NCI-H1105 (cell line): Measurements from ENCODE around the gene C19orf38.
"Not testable (repeated sequence)": the region's sequence is repeated elsewhere in the genome, so short reads cannot be mapped to it uniquely, and the experiment has no call there.

Experiments
- DNase-seq: peaks from one replicate; lab custom pipeline; 2025; lab: John Stamatoyannopoulos, UW

The C19orf38 gene

DNA sequence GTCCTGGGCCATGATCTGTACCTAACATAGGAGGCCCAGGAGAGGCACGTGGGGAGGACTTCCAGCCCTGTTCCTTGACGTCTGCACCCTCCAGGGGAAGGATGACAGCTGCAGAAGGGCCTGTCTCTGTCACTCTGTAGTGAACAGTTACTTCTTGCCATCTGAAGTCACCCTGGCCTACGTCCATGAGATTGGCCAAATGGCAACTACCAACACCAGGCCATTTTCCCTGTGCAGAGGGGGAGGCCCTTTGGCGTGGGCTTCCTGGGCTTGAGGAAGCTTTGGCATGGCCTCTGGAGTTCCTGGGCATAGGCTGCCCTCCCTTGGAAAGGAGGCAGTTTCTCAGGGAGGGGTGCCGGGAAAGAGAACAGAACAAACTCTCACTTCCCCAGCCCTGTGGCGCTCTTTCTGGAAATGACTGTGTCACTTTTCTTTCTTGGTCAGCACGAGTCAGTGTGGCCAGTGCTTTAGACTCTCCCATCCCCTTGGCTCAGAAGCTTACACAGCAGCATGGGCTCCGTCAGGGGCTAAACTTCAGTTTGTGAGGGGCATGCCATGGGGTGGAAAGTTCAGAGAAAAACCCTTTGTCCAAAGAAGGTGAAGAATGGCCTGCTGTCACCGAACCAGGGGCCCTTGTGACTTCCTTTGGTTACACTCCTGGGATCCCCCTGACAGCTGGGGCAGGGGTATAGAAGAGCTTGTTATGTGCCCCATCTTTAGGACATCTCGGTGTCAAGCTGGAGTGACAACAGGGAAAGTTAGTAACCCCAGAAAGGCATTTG, 28.4 kb downstream of the C19orf38 start:
- DNase-seq, result no peak

DNA sequence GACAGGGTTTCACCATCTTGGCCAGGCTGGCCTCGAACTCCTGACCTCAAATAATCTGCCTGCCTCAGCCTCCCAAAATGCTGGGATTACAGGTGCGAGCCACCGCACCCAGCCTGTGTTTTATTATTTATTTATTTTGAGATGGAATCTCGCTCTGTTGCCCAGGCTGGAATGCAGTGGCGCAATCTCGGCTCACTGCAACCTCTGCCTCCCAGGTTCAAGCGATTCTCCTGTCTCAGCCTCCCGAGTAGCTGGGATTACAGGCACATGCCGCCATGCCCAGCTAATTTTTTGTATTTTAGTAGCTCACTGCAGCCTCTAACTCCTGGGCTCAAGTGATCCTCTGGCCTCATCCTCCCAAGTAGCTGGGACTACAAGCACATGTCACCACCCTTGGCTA, 29.4 kb downstream of the C19orf38 start:
- DNase-seq, result not testable (repeated sequence)

DNA sequence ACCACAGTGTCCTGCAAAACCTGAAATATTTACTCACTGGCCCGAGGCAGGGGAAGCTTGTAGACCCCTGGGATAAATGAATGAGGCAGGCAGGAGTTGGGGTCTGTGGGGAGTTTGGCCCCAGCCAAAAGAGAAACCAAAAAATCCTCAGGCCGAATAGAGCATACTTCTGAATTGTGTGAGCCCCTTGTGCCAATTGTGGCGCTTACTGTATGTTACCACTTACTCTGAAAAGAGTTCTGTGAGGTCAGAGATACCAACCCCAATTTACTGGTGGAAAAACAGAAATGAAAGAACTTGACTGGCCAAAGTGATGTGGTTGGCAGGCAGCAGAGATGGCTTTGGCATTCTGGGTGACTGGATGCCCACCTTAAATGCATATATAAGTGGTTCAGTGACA, 30.0 kb downstream of the C19orf38 start:
- DNase-seq, result no peak

DNA sequence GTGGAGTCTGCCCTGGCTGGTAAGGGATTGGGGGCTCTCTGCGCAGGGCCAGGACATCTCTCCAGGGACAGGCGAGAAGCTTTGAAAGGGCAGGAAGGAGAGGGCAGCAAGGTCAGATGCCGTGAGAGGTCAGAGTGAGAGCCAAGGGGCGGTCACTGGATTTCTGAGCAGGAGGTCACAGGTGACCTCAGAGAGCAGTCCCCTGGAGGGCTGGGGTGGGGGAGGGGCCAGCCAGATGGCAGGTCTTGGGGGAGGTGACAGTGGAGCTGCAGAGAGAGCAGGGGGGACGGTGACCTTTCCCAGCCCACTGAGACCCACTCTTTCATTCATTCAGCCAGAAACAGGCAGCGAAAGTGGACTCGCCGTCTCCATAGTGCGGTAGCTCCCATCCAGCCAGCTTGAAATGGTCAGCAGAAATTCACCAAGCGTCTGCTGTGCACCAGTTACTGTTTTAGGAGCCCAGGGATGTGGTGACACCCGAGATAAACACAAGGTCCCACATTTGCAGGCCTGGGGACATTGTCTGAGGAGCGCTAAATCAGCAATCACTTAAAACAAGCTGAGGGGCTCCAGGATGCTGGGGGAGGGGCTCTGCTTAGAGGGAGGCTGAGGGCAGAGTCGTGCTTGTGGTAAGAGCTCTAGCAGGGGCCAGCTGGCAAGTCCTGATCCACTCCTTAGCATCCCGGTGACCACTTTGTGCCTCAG, 33.3 kb downstream of the C19orf38 start:
- no peak for DNase-seq

DNA sequence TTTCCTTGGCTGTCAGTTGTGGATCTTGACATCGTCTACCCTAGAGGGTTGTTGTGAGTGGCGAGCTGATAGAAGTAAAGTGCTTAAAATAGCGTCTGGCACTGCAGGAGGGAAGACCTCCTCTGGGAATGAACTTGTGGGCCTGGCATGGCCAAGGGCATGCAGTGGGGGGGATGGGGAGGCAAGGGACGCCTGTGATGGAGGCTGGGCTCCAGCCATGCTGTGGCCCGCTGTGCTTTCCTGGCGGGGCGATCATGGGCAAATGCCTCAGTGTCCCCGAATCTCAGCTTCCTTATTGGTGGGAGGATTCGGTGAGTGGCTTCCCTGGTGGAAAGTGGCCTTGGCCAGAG, 33.9 kb downstream of the C19orf38 start:
- no peak for DNase-seq

DNA sequence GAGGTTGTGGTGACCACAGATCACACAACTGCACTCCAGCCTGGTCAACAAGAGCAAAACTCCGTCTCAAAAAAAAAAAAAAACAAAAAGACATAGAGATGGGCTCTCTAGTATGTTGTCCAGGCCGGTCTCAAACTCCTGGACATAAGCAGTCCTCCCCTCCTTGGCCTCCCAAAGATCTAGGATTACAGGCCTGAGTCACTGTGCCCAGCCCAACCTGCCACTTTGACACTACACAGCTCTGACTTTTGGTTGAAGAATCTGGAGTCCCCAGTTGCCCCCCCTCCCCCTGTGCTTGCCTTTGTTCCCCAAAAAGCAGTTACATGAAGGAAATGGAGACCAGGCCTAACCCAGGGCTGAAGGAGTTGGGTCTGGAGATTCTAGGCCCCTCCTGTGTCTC, 36.1 kb downstream of the C19orf38 start:
- DNase-seq, result no peak

DNA sequence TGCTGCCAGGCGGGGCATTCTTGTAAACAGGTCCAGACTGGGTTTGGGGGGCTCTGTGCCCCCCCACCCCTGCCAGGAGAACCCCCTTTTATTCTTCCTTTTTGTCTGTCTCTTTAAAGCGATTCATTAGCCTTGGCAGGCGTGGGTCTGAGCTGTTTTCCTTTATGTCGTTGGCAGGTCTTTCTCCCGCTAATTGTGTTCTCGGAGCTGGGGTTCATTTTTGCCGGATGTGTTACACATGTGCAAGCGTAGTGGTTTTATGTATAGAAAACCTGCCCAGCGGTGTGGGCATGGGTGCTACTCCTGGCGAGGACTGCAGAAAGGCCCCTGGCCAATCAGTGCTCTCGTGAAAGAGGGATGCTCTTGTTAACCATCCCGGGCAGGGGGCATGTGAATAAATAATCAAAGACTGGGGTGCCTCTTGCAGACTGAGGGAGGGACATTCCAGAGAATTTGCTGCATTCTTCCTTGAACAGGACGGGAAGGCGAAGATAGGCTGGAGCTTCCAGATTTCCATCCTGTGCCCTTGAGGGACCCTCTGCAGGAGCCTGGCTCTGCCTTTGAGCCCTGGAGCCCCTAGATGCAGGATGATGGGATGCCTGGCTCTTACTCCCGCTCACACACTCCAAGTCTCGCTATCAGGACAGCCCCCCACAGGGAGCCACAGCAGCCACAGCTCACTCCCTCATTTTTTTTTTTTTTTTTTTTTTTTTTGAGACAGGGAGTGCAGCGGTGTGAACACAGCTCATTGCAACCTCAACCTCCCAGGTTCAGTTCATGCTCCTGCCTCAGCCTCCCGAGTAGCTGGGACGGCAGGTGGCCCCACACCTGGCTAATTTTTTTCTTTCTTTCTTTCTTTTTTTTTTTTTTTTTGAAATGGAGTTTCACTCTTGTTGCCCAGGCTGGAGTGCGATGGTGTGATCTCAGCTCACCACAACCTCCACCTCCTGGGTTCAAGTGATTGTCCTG, 37.3 kb downstream of the C19orf38 start:
- DNase-seq, result no peak

DNA sequence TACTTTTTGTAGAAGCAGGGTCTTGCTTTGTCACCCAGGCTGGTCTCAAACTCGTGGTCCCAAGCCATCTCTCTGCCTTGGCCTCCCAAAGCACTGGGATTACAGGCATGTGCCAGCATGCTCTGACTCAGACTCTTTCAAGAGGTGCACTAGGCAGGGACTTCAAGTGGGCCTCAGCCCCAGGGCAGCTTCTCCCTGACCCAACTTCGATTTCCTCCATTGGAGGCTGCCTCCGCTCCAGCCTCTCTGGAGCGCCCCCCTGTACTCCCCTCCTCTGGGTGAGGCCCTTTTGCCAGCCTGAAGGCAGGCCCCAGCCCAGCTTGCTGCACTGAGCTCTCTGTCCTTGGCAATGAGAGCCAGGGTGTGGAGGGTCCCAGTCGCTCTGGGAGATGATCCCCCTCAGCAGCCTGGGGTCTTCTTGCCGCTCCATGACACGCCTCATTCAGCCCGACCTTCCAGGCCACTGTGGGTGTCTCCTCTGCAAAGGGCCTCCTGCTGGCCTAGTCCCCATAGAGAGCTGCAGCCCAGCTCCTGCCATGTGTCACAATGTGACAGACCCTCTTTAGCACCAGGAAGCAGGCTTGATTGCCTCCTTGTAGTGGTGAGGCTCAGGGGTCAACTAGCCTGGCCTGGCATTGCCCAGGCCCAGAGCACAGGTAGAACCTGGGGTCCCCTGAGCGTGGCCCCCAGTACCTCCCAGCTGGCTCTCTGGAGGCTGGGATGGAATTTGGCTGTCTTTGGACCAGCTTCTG, 39.6 kb downstream of the C19orf38 start:
- no peak for DNase-seq

DNA sequence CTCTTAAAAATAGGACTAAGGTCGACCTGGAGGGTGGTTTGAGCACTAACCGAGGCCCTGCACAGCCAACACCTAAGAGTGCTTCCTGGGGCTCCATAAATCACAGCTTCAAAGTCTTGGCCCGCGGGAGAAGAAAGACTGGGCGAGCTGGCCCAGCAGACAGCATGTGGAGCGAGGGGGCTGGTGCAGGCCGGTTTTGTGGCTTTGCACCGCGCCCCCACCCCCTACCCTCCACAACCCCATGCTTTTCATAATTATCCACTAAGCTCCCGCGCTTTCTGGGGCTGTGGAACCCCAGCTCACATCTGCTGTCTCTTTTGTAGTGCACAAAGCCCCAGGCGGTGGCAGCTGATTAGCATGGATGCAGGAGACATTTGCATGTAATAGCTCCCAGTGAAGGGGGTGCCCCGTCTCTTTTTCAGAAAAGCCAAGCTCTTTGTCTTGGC, 40.2 kb downstream of the C19orf38 start:
- DNase-seq, result no peak

DNA sequence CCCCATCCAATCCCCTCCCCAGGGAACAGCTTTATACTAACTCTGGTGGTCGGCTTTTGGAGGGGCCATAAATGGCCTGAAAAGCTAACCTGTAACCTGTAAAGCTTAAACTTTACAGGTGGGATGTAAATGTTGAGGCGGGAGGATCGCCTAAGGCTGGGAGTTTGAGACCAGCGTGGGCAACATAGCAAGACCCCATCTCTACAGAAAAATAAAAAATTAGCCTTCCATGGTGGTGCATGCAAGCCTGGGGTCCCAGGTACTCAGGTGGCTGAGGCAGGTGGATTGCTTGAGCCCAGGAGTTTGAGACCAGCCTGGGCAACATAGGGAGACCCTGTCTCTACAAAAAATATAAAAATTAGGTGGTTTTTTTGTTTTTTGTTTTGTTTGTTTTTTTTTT, 41.7 kb downstream of the C19orf38 start:
- no peak for DNase-seq

DNA sequence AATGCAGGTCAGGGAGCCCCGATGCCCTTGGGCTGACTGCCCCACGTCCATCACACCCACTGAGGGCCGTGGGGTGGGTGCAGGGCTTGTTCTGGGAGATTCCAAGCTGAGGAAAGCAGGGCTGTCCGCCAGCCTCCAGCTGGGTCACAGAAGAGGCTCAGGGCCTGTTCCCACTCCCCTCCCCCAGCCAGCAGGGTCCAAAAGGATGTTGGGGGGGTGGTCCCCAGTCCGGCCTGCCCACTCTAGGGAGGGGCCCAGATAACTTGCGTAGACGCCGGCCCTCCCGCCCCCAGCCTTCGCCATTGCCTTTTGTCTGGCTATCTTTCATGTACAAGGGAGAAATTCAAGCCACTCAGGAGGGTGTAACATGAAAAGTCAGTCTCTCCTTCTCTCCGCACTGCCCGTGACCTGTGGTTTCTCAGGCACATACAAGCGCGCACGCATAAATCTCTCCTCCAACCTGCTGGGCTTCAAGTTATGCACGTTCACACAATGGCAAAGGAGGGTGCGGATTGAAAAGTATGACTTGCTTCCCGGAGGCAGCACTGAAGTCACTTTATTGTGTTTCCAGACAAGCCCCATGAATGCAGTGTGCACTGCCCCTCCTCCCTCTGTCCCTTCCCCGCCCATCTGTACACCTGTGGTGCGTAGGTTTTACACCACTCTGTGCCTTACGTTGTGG, 43.3 kb downstream of the C19orf38 start:
- DNase-seq, result no peak

DNA sequence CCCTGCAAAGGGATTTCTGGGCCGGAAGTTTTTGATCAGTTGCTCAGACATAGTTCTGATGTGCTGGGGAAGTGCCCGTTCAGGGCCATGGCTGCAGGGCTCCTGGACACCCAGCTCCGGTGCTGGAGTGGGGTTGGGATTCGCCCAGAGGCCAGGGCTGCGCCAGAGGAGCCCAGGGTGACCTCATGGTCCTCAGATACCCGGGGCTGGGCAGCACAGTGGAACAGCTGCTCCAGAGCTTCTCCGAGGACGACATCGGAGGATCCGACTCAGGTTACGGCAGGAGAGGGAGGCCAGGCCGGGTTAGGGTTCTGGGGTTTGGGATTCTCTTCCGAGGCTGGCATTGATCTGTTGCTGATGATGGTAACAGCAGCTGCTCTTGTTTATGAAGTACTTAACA, 44.0 kb downstream of the C19orf38 start:
- DNase-seq, result no peak

DNA sequence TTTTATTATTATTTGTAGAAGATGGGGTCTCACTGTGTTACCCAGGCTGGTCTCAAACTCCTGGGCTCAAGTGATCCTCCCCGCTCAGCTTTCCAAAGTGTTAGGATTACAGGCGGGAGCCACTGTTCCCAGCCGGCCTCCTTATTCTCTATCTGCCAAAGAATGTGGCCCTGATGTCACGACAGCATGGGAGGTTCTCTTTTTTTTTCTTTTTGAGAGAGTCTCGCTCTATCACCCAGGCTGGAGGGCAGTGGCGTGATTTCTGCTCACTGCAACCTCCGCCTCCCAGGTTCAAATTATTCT, 46.6 kb downstream of the C19orf38 start:
- DNase-seq, result no peak

DNA sequence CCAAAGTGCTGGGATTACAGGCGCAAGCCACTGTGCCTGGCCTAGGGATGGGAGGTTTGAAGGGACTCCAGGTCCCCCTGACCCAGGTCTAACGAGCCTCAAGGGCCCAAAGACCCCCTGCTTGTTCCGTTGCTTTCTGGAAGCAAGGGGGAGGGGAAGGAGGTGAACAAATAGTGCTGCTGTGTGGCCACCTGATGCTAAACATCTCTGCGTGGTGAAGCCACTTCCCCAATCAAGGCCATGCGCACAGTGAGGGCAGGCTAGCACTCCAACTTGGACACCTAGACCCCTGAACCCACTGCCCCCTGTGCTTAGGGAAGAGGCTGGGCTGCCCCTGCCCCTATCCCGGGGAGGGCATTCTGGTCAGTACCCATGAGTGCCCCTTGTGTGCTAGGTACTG, 47.1 kb downstream of the C19orf38 start:
- DNase-seq, result no peak

DNA sequence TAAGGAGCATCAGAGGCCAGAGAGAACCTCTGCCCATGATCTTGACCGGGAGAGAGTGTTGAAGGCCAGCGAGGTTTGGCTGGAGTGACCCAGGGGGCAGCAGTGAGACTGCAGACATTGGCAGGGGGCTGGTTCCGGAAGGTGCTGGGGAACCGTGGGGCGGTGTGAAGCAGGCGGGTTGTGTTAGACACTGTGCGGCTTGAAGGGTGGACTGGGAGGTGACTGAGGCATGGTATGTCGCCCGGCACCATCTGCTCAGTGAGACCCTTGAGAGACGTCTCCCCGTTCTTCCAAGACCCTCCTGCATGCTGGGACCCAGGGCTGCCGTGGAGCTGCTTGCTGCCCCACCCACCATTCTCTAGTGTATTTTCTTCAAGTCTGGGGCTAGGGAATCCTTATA, 47.7 kb downstream of the C19orf38 start:
- DNase-seq, result no peak

DNA sequence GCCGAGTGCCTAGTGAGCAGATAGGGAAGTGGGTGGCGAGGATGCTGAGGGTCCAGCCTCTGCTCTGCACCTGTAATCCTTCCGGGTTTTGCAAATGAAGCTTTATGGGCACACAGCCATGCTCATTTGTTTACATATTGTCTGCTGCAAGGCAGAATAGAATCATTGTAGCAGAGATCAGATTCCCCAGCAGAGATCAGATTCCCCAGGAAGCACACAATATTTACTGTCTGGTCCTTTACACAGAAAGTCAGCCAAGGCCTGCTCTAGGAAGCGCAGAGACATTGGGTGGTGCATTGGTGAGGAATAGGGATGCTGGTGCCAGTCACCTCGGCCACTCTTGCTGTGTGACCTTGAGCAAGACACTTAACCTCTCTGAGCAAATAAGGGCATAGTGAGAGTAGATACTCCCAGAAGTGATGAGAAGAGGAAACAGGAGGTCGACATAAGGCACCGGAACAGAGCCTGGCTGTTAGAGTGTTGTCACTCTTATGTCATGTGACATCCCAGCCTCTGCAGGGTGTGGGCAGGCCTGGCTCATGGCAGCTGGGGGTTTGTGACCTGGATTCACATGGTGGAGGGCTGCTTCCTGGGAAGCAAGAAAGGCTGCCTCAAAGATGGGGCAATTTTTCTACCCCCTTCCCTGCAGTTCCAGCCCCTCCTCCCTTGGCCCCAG, 48.8 kb downstream of the C19orf38 start:
- DNase-seq, result no peak

DNA sequence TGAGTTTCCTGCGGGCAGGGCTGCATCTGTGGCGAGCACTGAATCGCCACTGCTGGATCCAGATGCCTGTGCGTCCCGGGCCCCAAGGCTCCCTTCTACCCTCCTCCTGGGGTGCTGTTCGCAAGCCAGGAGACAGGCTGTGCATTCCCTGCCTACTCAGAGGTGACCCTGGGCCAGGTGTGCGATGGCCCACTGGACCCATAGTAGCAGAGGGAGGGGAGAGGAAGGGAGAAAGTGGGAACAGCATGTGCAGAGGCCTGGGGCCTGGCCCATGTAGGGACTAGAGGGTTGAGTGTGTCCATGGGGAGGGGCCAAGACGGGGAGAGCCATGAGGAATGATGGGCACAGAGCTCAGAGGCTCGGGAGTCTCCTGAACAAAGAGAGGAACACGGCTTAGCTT, 50.4 kb downstream of the C19orf38 start:
- no peak for DNase-seq

DNA sequence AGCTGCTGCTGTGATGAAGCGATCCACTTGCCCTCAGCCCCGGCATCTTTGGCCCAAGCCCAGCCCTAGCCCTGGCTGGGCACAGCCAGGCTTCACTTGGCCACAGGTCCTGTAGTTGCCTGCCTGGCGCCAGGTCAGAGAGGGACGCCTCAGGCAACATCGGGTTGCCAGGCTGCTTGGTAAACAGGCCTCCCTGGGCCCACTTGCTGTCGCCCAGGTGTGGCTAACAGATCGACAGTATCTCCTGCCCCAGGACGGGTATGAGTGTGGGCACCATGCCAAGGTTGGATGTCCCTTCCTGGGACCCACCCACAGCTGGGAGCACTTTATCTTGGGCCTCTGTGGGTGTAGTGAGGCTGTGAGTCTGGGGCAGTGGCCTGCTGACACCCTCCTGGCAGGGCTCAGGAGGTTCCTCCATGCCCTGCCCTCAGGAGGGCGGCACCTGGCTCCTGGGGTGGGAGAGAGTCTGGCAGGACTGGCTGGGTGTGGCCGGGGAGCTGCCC, 51.0 kb downstream of the C19orf38 start:
- peak; percentile 14 for DNase-seq

DNA sequence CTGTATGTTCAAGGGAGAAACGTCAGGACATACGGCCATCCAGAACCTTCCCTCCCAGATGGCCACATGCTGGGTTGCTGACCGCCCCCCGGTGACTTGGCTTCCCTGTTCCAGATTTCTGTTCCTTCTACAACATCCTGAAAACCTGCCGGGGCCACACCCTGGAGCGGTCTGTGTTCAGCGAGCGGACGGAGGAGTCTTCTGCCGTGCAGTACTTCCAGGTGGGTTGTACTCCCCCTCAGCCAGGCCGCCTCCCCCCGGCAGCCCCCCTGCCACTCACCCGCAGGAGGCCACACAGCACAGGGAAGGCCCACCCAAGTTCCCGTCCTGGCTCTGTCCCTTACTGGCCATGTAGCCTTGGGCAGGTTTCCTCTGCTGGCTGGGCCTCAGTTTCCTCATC, 59.7 kb downstream of the C19orf38 start:
- no peak for DNase-seq

DNA sequence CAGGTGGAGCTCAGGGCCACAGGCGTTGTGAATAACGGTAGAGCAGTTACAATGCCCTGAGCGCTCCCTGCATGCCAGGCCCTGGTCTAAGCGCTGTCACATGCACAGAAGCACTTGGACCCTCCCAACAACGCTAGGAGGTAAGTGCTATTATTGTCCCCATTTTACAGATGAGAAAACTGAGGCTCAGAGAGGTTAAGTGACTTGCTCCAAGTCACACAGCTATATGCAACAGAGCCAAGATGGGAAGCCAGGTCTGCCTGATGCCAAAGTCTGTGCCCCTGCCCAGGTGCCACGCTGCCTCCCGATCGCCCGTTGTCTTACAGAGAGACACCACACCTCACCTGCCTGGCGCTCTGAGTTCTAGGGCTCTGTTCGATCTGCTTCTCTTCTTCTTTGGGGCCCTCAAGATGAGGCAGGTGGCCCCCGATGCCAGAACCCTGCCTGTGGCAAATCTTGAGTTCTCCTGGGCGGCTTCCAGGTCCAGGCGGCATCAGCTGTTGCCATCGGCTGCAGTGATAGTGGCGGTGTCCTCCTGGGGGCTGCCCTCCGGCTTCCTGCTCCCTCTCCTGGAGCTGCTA, 60.3 kb downstream of the C19orf38 start:
- DNase-seq, result no peak
